Measurements from ENCODE around the gene ZNF639.

Gene ZNF639

DNA sequence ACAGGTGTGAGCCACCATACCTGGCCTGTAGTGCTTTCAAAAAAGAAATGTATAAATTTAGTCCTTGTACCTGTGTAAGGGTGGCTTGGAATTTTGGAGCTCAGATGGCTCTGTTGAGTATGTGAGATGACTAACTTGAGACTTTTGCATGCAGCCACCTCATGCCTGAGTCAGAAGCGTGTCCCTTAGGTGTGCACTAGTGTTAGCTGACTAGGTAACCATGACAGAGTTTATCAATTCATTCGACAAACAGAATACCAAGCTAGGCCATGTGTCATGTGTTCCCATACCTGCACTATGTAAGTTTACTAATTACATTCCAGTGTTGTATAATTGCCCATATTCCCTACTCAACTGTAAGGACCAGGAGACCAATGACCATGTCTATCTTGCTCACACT, 4.0 kb upstream of the ZNF639 start:
- no peak for DNase-seq

DNA sequence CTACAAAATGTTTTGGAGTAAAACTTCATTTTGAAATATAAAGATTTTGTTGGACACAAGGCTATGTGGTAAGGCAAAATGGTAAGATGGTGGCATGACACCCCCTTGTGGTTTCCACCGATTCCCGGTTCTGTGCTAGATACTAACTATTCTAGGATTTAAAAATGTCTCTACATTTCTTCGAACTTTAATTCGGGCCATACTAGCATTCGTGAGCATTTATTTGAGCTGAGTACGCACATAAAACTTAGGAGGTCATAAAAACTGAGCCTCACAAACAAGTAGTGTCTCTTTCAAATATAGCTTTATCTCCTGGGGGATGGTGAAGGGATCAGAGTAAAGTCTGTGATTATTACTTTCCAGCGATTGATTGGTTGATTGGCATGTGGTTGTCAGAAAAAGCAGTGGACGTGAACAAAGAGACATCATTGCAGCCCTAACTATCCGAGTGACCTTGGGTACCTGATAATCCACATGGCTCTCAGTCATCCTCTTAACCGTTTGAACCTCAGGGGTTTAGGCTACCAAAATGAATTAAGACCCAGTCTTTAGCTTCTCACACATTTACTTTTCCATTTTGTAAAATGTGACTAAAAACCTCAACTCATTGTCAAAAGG, 1.1 kb upstream of the ZNF639 start:
- DNase-seq = peak; percentile 14 to 48

DNA sequence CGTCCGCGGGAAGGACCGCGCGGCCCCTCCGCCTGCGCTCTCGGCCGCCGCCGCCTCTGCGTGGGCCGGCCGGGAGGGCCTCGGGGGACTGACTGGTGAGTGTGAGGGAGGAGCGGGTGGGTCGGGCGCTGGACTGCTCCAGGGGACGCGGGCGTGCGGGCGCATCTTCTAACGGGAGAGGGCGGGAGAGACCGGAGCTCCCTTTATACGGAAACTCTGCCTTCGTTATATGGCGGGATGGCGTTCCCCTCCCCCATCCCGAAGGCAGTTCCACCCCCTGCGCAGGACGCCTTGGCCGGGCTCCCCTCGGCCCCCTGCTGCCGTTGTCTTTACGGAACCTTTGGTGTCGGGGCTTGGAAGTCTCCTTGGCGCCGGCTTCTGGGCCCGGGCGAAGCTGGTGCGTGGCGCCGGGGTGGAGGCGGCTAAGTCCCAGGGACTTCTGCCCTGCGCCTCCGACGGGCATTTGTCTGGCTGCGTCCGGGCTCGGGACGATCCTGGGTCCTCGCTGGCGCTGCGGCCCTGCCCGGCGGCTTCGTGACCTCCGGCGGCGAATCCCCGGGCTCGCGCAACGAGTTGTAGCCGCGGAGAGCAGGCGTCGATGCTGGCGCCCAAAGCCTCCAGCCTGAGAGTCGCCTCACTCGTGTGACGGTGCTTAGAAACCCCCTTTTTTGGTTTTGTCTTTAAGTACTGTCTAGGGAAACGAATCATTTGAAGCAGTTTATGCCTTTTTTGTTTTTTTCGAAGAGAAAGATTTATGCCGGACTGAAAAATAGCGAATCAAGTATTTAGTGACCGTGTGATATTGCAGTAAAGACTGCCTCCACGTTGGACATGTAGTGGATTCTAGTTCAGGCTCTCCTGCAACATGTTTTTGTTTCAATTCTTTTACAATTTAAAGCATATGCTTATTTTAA, 623 bp downstream of the ZNF639 start:
- peak; percentile 57 to 61 for DNase-seq

DNA sequence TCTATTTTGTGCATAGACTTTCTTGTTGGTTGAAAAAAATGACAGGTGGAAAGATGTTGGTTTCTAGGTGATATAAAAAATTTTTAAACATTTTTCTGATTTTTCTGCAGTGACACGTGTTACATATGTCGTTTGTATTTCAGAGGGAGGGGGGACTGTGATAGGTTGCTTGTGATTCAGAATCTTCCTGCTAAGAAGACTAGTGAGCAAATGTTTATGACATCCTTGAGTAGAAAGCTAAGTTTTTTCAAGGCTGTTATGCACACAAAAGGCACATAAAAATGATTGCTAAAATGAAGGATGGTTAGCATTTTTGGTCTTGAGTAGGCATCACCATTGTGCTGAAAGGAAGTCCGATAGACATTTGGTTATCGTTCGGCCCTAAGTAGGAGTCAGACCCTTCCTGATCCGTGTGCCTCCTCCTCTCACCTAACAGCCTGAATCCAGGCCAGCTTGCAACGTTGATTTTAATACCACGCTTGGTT, 1.5 kb downstream of the ZNF639 start:
- DNase-seq = peak in 1 of 2 donors; percentile 7

DNA sequence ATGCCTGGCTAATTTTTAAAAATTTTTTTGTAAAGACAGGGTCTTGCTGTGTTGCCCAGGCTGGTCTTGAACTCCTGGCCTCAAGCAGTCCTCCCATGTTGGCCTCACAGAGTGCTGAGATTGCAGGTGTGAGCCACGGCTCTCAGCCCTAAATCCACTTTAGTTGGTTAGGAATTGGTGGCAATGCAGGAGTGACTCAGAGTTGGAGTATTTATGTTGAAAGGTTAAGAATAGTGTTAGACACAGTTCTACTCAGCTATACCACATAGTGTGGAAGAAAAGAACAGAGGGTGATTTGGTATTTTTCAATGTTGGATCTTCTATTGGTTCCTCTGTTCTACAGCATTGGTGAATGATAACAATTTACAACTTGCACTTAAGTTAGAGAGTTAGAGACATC, 7.6 kb downstream of the ZNF639 start:
- DNase-seq = no peak

DNA sequence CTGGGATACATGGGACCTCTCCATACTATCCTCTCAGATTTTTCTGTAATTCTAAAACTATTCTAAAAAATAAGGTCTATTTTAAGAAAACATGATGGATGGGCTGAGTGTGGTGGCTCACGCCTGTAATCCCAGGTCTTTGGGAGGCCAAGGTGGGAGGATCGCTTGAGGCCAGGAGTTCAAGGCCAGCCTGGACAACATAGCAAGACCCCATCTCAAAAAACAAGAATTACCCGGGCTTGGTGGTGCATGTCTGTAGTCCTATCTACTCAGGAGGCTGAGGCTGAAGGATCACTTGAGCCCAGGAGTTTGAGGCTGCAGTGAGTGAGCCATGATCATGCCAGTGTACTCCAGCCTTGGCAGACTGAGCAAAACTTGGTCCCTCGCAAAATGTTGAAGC, 9.4 kb downstream of the ZNF639 start:
- DNase-seq = no peak

DNA sequence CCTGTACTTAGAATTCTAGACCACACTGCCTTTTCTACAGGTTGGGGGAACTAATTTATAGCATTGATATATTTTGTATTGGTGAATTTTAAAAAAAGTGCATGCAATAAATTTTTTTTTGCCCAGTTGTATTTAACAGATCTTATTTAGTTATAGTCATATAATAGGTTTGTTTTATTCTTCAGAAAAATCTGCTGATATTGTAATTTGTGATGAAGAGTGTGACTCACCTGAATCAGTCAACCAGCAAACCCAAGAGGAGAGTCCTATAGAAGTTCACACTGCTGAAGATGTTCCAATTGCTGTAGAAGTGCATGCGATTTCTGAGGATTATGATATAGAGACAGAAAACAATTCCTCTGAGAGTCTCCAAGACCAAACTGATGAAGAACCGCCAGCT, 10.3 kb downstream of the ZNF639 start:
- no peak for DNase-seq

DNA sequence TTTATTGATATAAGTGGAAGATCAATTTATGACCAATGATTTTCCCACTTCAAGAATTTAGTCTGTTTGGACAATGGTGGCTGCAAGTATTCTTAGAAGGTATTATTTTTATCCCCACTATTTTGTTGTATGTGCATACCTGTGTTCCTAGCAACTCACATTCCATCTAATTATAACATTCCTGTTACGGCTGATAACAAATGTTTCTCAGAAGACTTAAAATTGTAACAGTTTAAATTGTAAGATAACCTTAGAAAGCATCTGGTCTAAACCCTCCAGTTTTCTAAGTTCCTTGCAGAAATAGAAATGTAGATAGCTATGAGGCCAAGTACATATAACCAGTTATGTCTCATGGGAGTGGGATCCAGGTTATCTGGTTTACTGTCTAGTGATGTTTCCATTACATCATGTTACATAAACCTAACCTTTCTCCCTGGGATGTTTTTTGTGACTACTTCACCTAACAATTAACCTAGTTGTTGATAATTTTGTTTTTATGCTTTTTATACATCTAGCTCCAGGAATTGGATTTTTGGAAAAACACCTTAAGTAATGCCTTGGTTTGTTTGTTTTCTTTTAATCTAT, 13.6 kb downstream of the ZNF639 start:
- DNase-seq = no peak

DNA sequence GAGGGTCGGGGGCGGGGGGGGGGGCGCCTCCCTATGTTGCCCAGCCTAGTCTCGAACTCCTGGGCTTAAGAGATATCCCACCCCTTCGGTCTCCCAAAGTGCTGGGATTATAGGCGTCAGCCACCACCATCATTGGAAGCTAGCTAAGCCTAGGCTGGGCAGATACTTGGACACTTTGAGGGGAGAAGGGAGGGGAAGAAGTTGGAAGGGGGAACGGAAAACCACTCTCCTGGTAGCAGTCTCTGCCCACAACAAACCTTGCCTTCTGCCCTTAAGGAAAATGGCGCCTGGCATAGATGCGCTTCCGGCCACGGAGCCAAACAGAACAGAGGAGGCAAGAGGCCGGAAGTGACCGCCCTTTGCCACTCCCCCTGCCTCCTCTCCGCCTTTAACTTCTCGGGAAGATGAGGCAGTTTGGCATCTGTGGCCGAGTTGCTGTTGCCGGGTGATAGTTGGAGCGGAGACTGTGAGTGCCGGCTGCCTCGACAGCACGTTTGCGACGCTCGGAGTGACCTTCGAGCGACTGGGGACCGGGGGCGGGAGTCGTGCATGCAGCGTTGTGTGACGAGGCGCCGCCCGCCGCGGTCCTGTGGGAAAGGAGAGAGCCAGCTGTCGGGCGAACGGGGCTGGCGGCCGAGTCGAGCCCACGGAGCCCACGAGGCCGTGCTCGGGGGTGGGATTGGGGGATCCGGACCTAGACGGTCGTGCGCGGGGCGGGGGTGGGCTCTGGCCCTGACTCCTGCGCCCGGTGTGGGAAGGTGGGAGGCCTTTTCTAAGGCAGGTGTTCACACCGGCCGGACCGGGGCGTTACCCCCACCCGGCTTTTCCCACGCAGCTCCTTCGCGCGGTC, 24.7 kb downstream of the ZNF639 start, which contains the start of gene MFN1:
TSS of gene MFN1 (plus strand) at position 365 of the 850 bp plus-strand sequence. CDS start 1,143 bp downstream, outside the sequence.
- DNase-seq = peak; percentile 91 to 93

DNA sequence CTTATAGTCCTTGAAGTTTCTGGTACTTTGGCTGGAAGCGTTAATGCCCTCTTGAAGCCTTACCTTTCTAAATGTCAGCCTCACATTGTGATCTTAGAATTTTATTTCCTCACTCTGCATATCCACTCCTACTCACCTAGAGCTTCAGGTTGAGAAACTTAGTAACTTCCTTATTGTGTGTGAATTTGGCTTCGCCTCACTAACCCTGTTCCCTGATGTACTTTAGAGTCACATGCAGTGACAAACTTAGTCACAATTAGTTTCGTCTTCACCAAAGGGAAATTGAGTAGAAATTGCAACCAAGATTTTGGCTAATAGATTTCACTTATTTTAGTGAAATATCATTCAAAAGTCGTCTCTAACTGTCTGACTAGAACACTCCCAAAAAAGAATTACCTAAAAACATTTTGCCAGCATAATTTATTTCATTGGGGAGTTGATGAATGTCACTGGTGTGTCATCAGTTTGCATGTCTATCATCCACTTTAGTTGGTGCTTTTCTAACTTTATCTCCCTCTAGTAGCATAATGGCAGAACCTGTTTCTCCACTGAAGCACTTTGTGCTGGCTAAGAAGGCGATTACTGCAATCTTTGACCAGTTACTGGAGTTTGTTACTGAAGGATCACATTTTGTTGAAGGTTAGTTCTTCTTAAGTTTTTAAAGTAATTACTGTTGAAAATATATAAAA, 25.6 kb downstream of the ZNF639 start:
- DNase-seq = peak; percentile 70 to 83

DNA sequence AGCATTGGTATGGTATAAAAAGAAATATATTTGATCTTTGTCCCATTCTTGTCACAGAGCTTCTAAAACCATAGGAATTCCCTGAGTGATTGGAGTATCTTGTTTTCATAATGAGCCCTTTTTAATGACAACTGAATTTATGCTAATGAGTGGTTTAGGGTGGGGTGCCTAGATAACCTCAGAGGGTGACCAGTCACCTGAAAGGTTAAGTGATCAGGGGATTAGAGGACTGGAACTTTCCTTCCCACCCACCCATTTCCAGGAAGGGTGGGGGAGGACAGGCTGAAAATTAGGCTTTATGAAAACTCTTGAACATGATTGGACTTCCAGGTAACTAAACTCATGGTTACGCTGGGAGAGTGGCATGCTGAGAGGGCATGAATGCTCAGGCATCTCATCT, 33.2 kb downstream of the ZNF639 start:
- no peak for DNase-seq

DNA sequence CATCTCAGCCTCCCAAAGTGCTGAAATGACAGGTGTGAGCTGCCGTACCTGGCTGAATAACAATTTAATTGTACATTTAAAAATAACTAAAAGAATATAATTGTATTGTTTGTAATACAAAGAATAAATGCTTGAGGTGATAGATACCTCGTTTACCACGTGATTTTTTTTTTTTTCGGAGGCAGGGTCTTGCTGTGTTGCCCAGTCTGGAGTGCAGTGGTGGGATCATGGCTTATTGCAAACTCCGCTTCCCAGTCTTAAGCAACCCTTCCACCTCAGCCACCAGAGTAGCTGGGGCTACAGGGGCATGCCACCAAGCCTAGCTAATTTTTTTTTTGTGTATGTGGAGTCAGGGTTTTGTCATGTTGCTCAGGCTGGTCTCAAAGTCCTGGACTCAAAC, 40.5 kb downstream of the ZNF639 start:
- DNase-seq = no peak

DNA sequence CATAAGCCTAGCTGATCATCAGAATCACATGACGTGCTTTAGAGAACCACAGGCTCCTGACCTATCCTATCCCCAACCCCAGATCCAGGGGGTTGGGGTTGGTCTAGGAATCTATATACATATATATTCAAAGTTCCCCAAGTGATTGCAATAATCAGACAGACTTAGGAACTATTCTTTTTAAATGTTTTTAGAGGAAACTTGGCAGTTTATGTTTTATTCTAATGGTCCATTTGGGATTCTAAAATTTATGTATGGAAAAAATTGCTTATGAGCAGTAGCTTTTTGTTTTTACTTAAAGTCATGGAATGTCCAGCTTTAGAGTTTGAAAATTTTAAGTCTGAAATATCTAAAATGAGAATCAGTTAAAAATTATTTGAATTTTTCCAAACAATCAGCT, 46.8 kb downstream of the ZNF639 start:
- no peak for DNase-seq

DNA sequence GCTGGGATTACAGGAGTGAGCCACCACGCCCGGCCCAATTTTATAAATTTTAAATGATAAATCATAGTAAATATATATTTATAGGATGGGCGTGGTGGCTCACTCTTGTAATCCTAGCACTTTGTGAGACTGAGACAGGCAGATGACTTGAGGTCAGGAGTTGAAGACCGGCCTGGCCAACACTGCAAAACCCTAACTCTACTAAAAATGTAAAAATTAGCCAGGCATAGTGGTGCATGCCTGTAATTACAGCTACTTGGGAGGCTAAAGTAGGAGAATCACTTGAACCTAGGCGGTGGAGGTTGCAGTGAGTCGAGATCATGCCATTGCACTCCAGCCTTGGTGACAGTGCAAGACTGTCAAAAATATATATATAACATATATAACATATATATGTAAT, 51.1 kb downstream of the ZNF639 start:
- DNase-seq = no peak

DNA sequence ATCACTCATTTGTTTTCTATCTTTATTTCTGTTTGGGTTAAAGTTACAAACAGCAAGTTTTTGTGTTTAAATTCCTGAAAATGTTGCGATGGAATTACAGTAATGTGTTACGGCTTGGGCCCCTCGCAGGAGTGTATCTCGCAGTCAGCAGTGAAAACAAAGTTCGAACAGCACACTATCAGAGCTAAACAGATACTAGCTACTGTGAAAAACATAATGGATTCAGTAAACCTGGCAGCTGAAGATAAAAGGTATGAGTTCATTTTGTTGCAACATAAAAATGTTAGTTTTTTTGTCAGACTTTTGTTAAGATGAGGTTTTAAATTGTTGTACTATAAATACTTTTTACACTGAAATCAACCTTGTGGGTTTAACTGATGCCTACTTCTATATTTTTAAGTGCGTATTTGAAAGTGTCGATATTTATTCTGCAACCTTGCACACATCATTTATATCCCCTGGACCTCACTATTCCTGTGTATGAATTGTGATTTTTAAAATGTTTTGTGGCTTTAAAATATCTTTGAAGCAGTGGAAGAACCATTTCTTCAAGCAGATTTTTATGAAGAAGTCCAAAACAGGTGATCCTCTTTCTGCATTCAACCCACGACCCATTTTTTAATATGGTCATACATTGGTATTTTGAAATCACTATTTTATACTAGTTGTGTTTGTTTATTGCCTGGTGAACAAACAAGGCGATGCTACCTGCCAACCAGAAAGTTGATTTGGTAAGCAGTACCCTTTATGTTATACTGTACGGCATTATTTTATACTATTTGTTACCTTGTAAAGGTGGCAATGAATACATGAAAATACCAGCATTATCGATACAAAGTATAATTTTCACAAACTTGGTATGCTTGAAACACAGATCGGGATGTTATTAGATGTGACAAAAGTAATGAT, 52.5 kb downstream of the ZNF639 start:
- no peak for DNase-seq

DNA sequence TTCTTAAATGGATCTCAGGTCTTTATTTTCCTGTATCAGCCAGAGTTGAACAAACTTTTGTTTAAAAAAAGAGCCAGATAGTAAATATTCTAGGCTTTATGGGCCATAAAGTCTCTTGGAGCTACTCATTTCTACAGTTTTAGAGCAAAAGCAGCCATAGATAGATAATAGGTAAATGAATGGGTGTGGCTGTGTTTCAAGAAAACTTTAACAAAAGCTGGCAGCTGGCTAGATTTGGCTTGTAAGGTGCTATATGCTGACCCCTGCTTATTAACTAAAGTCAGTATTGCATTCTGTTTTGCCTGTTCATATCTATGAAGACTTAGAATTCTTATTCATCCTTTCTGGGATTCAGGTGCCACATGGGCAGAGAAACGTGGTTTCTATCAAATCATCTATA, 53.6 kb downstream of the ZNF639 start:
- DNase-seq = no peak

Measured in inflammatory macrophage treated with lipopolysaccharide for 1 hour (primary cell).